HEK293T (cell line): ENCODE measurements around the gene CLCA4.

ENCODE experiments used
- ARNT ChIP-seq: fragments of 450-650 bp; IDR thresholded peaks from 2 replicates; pipeline ENCODE4 v1.6.1; 2017; ENCODE audit warnings: mild to moderate bottlenecking
- BHLHE40 ChIP-seq: fragments of 450-650 bp; IDR thresholded peaks from 2 replicates; pipeline ENCODE4 v1.6.1; 2016; ENCODE audit warnings: mild to moderate bottlenecking, moderate library complexity, borderline replicate concordance
- CTBP1 ChIP-seq: fragments of 450-650 bp; IDR thresholded peaks from 2 replicates; pipeline ENCODE4 v1.6.1; 2016; ENCODE audit warnings: borderline replicate concordance
- FOXM1 ChIP-seq: fragments of 450-650 bp; IDR thresholded peaks from 2 replicates; pipeline ENCODE4 v1.6.1; 2017; ENCODE audit warnings: mild to moderate bottlenecking, borderline replicate concordance
- HDGF ChIP-seq: fragments of 450-650 bp; IDR thresholded peaks from 2 replicates; pipeline ENCODE4 v1.6.1; 2017; ENCODE audit warnings: antibody characterized with exemption, borderline replicate concordance
- L3MBTL2 ChIP-seq: fragments of 450-650 bp; conservative IDR thresholded peaks from 2 replicates; pipeline ENCODE4 v1.6.1; 2016; ENCODE audit warnings: mild to moderate bottlenecking
- NFRKB ChIP-seq: fragments of 450-650 bp; IDR thresholded peaks from 2 replicates; pipeline ENCODE4 v1.6.1; 2016; ENCODE audit warnings: mild to moderate bottlenecking, moderate library complexity
- PKNOX1 ChIP-seq: fragments of 450-650 bp; IDR thresholded peaks from 2 replicates; pipeline ENCODE4 v1.6.1; 2016
- SP1 ChIP-seq: fragments of 450-650 bp; IDR thresholded peaks from 2 replicates; pipeline ENCODE4 v1.6.1; 2017
- SUZ12 ChIP-seq: fragments of 450-650 bp; IDR thresholded peaks from 2 replicates; pipeline ENCODE4 v1.6.1; 2016; ENCODE audit warnings: mild to moderate bottlenecking
- ZNF384 ChIP-seq: fragments of 450-650 bp; IDR thresholded peaks from 2 replicates; pipeline ENCODE4 v1.6.1; 2016

GRCh38 chr1:86583593-86583992 is 36.7 kb downstream of the CLCA4 start:
- TF ChIP-seq SP1 (no peak), L3MBTL2 (no peak), ARNT (no peak), HDGF (no peak), SUZ12 (no peak), FOXM1 (no peak), ZNF384 (no peak), PKNOX1 (no peak), NFRKB (no peak), BHLHE40 (no peak), CTBP1 (no peak)
